ENCODE data around the gene MAPRE3. TPM values are rescaled to one million over a fixed set of nuclear protein-coding genes. Genes with fewer than 3 reads are reported as not detected.

MAPRE3 gene
- total and polyA plus RNA-seq, 2 donors (not counting 3 experiments of a cell fraction or from before 2014, with no cell fraction given) = 4.4 to 6.1 TPM

GRCh38 chr2:27019459-27019858 is 49.0 kb downstream of the MAPRE3 start:
- TF ChIP-seq FOS (IDR thresholded peaks at IDR 0.05; ENCODE audit: borderline replicate concordance, insufficient read depth, low read length) (no peak), POLR2A (IDR thresholded peaks at IDR 0.05; ENCODE audit: low read depth, low read length) (no peak), EZH2 (IDR thresholded peaks at IDR 0.05; ENCODE audit: borderline replicate concordance, low read depth, low read length, severe bottlenecking) (no peak), MAX (IDR thresholded peaks at IDR 0.05; ENCODE audit: insufficient read depth, insufficient read length) (no peak), GATA2 (IDR thresholded peaks at IDR 0.05; ENCODE audit: insufficient read depth, insufficient read length, low read depth, low read length) (no peak), JUN (IDR thresholded peaks at IDR 0.05; ENCODE audit: borderline replicate concordance, insufficient read depth, insufficient read length, low read depth) (no peak), POLR2AphosphoS5 (IDR thresholded peaks at IDR 0.05; ENCODE audit: insufficient read depth, low read depth, low read length) (no peak), CTCF (IDR thresholded peaks at IDR 0.05; ENCODE audit: extremely low read depth in 1 of 2, insufficient read depth in 1 of 2, low read depth in 1 of 2, low read length in 2 of 2) (no peak), MYC (IDR thresholded peaks at IDR 0.05; ENCODE audit: low read depth, low read length) (no peak)
- no TSS peak for BruUV-seq (replicated peaks)
- peaks cover 13% of the 10 kb centered on the region for H3K4me1 ChIP-seq (ENCODE audit: control insufficient read depth, extremely low read depth, insufficient read depth, low read length)
- H4K20me1 ChIP-seq (replicated peaks; ENCODE audit: control insufficient read depth, extremely low read depth, insufficient read depth, low read length) = no peaks in the 10 kb centered on the region
- H3K27me3 ChIP-seq (ENCODE audit: control insufficient read depth in 2 of 2, insufficient read depth in 2 of 2, low read length in 2 of 2) = no peaks in the 10 kb centered on the region
- no peak overlapping the region for H2AFZ ChIP-seq (ENCODE audit: low read depth, low read length)
- FAIRE-seq (no peak), DNase-seq (ENCODE audit: low read depth, low spot score) (no peak)
- no peak overlapping the region for H3K27ac ChIP-seq (ENCODE audit: insufficient read depth, low read depth, low read length)
- H3K9me3 ChIP-seq (replicated peaks; ENCODE audit: control insufficient read depth, insufficient read depth, low read length) = no peaks in the 10 kb centered on the region
- ChIA-PET POLR2A (no interaction called here), CTCF (interaction anchor here (5.1 to 6.0 kb wide), 2 partner anchors 58 to 173 kb away, joined by 79 to 355 read pairs; no protein-coding TSS in a partner anchor)
- H3K4me3 ChIP-seq (replicated peaks in 1 of 3; ENCODE audit: insufficient read depth in 1 of 3, low read depth in 1 of 3, low read length in 3 of 3) = no peak overlapping the region
- H3K9me1 ChIP-seq (replicated peaks; ENCODE audit: control insufficient read depth, extremely low read depth, insufficient read depth, low read length) = no peaks in the 10 kb centered on the region
- peaks cover 0 to 7% of the 10 kb centered on the region in 2 experiments for H3K36me3 ChIP-seq (ENCODE audit: control insufficient read depth in 2 of 2, extremely low read depth in 1 of 2, insufficient read depth in 2 of 2, low read length in 2 of 2)
- no peaks in the 10 kb centered on the region for H3K79me2 ChIP-seq (ENCODE audit: control insufficient read depth, insufficient read depth, low read length)
- intact Hi-C loops (cut with micrococcal nuclease) = no loop called here
- dilution Hi-C loops (cut with MboI; ENCODE audit: extremely low pct_ligation_motif_present, low sequenced_read_pairs) = no loop called here
- H3K4me2 ChIP-seq (ENCODE audit: insufficient read depth, low read length) = no peak overlapping the region
- H3K9ac ChIP-seq (replicated peaks; ENCODE audit: extremely low read depth, insufficient read depth, low read length) = no peak overlapping the region

Data from endothelial cell of umbilical vein (primary cell).